ENCODE measurements around the gene ZNF784. TPM values are rescaled to one million over a fixed set of nuclear protein-coding genes. Genes with fewer than 3 reads are reported as not detected.

Gene ZNF784
- total RNA-seq, 1 donor = 4.8 TPM

DNA sequence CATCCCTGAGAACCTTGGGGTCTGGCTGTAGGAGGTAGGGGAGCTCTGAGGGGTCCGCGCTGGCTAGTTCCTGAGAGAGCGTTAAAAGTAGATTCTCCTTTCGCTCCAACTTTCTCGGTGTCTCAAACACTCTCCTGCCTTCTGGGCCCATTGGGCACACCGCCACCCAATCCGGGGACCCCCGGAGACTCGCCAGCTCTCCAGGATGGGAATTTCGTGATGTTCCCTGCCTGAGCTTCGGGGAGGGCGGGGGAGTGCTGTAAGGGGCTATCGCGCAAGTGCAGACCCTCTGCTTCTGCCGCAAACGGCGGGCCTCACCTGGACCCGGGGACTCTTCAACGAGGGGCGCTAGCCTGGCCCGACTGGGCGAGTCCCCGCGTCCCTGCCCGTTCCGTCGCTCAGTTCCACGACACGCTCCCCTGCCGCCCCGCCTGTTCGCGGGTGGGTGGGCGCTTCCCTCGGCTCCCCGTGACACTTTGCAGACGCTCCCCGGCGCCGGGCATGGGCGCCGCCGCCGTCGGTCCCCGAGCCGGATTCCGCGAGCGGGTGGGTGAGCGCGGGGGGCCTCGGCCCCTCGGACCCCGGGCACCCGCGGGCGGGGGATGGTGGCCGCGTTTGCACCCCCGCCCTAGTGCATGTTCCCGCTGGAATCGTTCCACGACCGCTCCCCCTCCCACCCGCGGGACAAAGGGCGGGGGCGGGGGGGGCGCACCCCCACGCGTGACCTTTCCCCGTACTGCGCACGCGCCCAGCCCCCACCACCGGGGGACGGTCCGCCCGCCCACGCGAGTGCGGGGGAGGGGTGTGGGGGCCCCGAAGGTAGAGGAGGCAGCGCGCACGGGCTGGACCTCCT is 23.6 kb upstream of the ZNF784 start, which contains the start of gene CCDC106:
Gene CCDC106, plus strand, starts transcription at position 481 of the 853 bp plus-strand sequence. CDS start 835 bp downstream, outside the sequence.
- TF ChIP-seq, protein P1, sequence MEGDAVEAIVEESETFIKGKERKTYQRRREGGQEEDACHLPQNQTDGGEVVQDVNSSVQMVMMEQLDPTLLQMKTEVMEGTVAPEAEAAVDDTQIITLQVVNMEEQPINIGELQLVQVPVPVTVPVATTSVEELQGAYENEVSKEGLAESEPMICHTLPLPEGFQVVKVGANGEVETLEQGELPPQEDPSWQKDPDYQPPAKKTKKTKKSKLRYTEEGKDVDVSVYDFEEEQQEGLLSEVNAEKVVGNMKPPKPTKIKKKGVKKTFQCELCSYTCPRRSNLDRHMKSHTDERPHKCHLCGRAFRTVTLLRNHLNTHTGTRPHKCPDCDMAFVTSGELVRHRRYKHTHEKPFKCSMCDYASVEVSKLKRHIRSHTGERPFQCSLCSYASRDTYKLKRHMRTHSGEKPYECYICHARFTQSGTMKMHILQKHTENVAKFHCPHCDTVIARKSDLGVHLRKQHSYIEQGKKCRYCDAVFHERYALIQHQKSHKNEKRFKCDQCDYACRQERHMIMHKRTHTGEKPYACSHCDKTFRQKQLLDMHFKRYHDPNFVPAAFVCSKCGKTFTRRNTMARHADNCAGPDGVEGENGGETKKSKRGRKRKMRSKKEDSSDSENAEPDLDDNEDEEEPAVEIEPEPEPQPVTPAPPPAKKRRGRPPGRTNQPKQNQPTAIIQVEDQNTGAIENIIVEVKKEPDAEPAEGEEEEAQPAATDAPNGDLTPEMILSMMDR (IDR thresholded peaks at IDR 0.05; ENCODE audit: insufficient read depth, low read length) = no peak
- peak; percentile 70 for DNase-seq (ENCODE audit: low read depth)
- H3K4me3 ChIP-seq (ENCODE audit: low read depth, low read length) = peak within 1 kb of the TSS; percentile 80

GRCh38 chr19:55646889-55647731 is 22.7 kb upstream of the ZNF784 start:
- H3K4me3 ChIP-seq (ENCODE audit: low read depth, low read length) = peak overlapping the region; percentile 80
- TF ChIP-seq, protein P1 (IDR thresholded peaks at IDR 0.05; ENCODE audit: insufficient read depth, low read length) = no peak
- no peak for DNase-seq (ENCODE audit: low read depth)

DNA sequence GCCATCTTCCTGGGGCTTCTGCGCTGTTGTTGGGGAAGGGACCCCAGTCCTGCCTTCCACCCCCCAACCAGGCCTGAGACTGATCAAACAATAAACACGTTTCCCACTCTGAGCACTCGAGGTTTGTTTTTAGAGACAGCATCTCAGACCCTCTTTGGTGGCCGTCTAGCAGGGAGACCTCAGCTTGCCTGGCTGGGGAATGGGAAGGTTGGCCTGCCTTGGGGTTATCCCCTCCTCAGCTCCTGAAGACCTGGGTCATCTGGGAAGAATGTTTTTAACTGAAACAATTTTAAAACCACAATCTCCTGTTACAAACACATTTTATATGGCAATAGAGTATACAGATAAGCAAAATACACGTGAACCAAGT is 21.1 kb upstream of the ZNF784 start:
- no peak for DNase-seq (ENCODE audit: low read depth)
- H3K4me3 ChIP-seq (ENCODE audit: low read depth, low read length) = no peak overlapping the region
- TF ChIP-seq, protein P1 (IDR thresholded peaks at IDR 0.05; ENCODE audit: insufficient read depth, low read length) = no peak

- DNase-seq (ENCODE audit: low read depth) = no peak
- H3K4me3 ChIP-seq (ENCODE audit: low read depth, low read length) = peak overlapping the region; percentile 75
- TF ChIP-seq, protein P1 (IDR thresholded peaks at IDR 0.05; ENCODE audit: insufficient read depth, low read length) = no peak
Observed at GRCh38 chr19:55644842-55645511, 20.6 kb upstream of the ZNF784 start.

GRCh38 chr19:55644191-55644833 is 19.9 kb upstream of the ZNF784 start:
- no peak for DNase-seq (ENCODE audit: low read depth)
- TF ChIP-seq, protein P1 (IDR thresholded peaks at IDR 0.05; ENCODE audit: insufficient read depth, low read length) = no peak
- peak overlapping the region; percentile 75 for H3K4me3 ChIP-seq (ENCODE audit: low read depth, low read length)

DNA sequence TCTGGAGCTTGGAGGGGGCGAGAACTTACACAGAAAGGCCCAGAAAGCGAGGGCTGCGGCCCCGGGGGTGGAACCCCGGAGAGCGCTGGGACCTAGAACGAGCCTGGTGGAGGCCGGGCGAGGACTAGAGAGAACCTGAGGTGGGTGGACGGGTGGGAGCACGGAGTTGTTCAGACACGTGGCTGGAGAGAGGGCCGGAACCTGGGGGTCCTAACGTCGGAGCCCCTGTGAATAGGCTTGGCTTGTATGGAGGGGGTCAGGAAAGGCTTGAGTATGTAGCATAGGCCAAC is 19.5 kb upstream of the ZNF784 start:
- no peak for DNase-seq (ENCODE audit: low read depth)
- TF ChIP-seq, protein P1 (IDR thresholded peaks at IDR 0.05; ENCODE audit: insufficient read depth, low read length) = no peak
- H3K4me3 ChIP-seq (ENCODE audit: low read depth, low read length) = peak overlapping the region; percentile 75
